Germinal center (tissue), 1 donor: ENCODE data around the gene CHRNA10.

Experiments used
- DNase-seq: peaks from one replicate; pipeline ENCODE4 v3.0.0; 2012; ENCODE audit warnings: mixed read lengths, low spot score

The CHRNA10 gene

DNA sequence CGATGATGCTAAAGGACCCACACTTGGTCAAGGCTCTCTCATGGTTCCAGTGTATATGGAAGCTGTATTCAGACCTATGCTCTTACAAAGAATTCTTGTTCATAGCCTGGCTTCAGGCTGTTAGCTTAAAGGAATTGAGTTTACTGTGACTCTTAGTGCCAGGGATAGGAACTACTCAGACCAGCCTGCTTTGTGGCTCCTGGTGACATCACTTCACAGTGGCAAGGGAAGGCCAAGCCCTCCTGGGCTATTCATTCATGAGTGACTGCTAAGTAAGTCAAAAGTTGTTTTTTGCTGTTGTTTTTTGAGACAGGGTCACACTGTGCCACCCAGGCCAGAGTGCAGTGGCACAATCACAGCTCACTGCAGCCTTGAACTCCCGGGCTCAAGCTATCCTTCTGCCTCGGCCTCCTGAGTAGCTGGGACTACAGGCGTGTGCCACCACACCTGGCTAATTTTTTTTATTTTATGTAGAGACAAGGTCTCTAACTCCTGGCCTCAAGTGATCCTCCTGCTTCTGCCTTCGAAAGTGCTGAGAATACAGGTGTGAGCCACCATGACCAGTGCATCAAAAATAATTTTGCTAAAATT, 39.0 kb downstream of the CHRNA10 start:
- DNase-seq = no peak

DNA sequence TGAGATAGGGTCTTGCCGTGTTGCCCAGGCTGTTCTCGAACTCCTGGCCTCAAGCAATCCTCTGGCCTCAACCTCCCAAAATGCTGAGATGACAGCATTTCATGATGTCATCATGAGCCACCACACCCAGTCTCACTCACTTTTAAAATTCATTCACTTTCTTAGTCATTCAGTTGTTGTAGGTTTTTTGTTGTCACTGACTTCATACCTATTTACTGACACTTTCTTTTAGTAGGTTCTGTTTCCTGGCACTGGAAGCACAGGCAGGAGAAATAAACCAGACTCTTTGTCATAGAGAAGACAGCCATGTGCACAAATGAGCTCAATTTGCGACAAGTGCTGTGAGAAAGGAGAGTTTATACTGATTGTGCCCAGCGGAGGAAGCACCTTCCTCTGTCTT, 39.9 kb downstream of the CHRNA10 start:
- no peak for DNase-seq

DNA sequence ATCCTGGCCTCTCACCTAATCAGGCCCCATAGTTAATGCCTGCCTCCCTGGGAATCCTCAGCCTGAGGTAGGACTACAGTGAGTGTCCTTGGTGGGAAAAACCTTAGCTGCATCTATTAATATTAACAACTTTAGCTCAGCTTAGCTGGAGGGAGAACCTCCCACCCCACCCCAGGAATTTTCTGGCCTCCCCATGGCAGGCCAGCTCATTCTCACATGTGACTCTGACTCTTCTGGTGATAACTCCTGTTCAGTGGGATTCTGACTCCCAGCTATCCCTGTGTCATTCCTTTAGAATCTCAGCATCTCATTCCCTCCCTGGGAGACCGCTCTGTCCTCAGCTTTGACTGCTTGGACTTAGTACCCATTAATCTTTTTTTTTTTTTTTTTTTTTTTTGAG, 43.9 kb downstream of the CHRNA10 start:
- DNase-seq = no peak

DNA sequence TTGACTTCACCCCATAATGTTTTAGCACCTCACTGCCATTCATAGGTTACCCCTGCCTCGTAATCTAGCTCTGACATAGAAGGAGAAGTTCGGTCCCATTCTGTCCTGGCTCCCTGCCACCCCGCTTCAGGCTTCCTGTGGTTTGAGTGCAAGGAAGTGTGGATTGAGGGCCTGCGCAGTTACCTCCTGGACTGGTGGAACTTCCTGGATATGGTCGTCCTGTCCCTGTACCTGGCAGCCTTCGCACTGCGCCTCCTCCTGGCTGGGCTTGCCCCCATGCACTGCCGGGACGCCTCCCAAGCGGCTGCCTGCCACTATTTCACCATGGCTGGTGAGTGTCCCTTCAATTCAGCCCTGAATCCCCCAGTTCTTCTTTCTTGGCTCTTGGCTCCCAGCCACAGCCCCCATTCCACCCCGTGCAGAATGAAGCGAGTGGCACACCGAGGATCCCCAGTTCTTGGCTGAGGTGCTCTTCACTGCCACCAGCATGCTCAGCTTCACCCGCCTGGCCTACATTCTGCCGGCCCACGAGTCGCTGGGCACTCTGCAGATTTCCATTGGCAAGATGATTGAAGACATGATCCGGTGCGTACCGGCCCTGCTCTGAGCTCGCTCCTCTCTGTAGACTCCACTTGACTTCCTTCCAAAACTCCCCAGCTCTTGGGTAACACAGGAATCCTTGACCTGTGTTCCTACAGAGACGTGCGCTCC, 44.8 kb downstream of the CHRNA10 start:
- DNase-seq = no peak

DNA sequence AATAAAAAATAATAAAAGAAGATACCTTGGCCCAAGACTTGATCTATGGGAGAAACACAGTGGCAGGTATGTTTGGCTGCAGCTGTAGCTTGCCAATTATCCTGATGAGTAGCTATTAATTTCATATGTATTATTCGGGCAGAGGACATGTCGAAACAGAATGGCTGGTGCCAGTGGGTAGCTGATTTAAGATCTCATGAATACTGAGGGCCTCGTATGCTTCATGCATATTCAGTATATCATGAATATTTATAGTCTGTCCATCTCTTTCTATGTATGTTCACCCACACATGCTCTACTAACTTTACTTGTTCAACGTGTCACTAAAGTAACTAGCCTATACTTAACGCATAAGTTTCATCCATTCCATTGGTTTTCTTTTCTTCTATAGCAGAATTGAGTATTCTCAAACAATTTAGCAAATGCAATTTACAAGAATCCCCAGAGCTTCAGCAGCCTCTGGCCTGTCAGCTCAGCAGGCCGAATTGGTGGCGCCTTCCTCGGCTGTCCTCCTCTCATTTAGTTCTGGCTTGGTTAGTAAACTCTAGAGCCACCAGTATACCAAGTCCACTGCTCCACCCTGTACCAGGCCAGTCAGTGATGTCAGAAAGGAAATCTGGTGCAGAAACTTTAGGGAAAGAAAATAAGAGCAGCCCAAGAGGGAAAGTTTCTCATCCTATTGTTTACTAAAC, 47.3 kb downstream of the CHRNA10 start:
- DNase-seq = no peak

DNA sequence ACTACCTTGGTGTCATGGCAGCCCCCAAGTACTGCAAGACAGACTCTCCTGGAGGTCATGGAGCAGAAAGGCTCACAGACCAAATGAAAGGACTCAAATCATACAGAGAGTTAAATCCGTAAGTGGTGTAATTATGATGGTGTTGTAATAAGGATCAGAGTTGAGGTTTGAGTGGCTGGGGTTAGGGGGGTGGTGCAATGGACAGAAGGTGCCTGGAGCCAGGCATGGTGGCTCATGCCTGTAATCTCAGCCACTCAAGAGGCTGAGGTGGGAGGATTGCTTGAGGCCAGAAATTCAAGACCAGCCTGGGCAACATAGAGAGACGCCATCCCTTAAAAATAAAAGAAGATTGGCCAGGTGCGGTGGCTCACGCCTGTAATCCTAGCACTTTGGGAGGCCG, 48.1 kb downstream of the CHRNA10 start:
- no peak for DNase-seq

DNA sequence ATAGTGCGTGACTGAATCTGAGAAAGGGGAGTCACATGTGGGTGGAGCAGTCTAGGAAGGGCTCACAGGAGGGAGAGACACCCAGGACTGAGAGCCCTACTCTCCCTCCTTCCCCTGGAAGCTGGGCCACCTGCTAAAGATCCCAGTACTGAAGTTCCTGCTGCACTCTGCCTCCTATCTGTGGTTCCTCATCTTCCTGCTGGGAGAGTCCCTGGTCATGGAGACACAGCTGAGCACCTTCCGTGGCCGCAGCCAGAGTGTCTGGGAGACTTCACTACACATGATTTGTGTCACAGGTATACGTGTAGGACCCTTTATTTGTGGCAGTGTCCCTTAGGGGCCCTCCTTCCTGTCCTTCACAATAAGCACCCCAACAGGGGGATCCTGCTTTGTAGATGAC, 48.7 kb downstream of the CHRNA10 start:
- DNase-seq = no peak

DNA sequence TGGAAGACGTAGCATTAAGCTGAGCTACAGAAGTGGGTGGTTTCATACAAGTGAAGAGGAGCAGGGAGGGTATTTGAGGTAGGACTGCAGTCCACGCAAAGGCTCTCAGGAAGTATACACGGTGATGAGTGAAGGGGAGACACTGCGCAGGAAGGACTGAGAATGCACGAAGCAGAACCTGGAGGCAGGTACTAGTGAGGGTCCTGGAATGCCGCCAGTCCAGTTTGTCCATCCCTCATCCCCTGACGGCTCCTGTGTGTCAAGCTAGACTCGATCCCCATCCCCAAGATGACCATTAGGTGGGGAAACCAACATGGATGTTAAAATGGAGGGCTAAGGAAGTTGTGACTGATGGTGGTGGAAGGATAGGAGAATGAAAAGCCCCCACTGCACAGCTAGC, 53.2 kb downstream of the CHRNA10 start:
- no peak for DNase-seq

DNA sequence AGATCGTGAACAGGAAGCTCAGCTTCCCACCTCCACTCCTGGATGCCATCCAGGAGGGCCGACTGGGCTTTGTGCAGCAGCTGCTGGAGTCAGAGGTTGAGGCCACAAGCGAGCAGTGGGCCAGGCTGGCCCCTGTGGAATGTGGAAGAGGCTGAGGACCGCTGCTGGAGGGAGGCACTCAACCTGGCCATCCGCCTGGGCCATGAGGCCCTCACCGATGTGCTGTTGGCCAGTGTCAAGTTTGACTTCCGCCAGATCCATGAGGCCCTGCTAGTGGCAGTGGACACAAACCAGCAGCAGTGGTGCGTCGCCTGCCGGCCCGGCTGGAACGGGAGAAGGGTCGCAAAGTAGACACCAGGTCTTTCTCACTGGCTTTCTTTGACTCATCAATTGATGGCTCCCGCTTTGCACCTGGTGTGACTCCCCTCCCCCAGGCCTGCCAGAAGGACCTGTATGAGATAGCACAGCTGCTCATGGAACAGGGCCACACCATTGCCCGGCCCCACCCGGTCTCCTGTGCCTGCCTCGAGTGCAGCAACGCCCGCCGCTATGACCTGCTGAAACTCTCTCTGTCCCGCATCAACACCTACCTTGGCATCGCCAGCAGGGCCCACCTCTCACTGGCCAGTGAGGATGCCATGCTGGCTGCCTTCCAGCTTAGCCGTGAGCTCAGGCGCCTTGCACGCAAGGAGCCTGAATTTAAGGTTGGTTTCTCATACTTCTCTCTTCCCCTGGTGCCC, 54.3 kb downstream of the CHRNA10 start:
- DNase-seq = no peak

DNA sequence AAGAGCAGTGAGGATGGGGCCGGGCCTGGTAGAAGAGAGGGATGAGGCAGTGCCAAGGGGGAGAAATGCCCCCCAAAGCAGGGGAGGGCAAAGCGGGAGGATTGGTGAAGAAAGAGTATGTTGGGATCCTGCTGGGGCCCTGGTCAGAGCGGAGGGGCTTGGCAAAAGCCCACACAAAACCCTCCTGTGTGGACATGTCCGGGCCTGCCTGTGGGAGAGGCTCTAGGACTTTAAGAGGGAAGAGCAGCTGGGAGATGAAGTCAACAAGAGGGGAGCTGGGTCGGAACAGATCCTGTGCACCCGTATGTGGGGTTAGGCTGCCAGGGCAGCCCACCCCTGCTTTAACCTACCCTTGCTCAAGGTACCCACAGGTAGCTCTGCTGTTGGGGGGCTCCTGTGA, 55.2 kb downstream of the CHRNA10 start:
- DNase-seq = no peak
